ENCODE data around the gene GOLGA6A. TPM values are rescaled to one million over a fixed set of nuclear protein-coding genes. Genes with fewer than 3 reads are reported as not detected.

Gene GOLGA6A, protein sequence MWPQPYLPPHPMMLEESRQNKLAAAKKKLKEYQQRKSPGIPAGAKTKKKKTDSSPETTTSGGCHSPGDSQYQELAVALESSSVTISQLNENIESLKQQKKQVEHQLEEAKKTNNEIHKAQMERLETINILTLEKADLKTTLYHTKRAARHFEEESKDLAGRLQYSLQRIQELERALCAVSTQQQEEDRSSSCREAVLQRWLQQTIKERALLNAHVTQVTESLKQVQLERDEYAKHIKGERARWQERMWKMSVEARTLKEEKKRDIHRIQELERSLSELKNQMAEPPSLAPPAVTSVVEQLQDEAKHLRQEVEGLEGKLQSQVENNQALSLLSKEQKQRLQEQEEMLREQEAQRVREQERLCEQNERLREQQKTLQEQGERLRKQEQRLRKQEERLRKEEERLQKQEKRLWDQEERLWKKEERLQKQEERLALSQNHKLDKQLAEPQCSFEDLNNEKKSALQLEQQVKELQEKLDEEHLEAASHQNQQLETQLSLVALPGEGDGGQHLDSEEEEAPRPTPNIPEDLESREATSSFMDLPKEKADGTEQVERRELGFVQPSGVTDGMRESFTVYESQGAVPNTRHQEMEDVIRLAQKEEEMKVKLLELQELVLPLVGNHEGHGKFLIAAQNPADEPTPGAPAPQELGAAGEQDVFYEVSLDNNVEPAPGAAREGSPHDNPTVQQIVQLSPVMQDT
- not detected in 2 replicates for total RNA-seq

DNA sequence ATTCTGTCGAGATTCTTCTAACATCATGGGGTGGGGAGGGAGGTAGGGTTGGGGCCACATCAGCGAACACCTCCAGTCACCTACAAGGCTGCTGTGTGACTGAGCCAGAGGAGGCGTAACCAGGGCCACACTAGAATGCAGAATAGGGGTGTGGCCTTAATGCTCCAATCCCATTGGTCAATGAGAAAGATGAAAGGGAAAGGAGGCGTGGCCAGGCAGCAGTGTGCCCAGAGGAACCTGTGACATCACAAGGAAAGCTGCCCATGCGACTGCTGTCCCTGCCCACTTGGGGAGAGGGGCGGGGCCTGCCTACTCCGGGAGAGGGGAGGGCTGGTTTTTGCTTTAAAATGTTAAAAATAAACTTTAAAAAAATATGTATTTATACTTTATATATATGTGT is at the start of gene GOLGA6A:
GOLGA6A (minus strand) TSS at position 101 of the 400 bp plus-strand sequence; CDS start at position 60, 41 bp downstream.

DNA sequence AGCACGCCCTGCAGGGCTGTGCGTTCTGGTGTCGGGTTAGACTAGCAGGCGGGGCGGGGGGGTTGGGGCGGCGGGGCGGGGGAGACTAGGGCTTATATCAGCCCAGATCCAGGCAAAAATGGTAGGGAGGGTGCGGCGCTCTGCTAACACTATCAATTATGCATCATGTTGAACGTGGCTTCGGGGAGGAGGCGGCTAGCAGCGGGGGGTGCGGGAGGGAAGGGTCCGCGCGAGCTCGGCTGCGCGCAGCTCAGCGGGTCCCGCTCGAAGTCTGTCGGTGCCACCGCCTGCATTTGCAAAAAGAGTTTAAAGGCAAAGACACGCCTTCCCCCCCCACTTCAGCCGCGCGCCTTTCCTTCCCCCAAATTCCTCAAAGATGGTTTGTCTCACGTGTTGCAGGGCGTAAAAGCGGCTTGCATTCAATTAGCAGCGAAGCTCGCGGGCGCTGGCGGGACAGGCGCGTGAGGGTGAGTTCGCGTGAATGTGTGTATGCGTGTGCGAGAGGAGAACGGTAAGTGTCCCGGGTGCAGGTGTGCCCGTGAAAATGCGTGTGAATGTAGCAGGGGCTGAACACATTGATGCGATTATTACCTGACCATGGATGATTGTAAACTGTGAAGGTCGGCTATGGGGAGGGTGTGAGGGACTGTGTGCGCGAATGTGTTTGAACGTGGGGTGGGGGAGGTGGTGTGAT is 48.0 kb upstream of the GOLGA6A start, which contains the start of gene ISLR2:
ISLR2 (plus strand) TSS at position 432 of the 694 bp plus-strand sequence. CDS start 2,169 bp downstream, outside the sequence.

Other genes starting within 250 kb of the GOLGA6A start
- gene TBC1D21, start 209.0 kb downstream of the GOLGA6A start, total RNA-seq = not detected in 2 replicates
- 1.4 and 2.5 TPM in 2 replicates for gene LOXL1, start 156.1 kb downstream of the GOLGA6A start, total RNA-seq
- 13.9 and 18.3 TPM in 2 replicates for gene STOML1, start 90.3 kb downstream of the GOLGA6A start, total RNA-seq
- 127 and 139 TPM in 2 replicates for gene PML, start 87.8 kb downstream of the GOLGA6A start, total RNA-seq
- 0.13 TPM in 1 of 2 replicates, not detected in the other for gene ISLR2, start 48.0 kb upstream of the GOLGA6A start, total RNA-seq
- not detected in 2 replicates for gene ISLR, start 91.2 kb upstream of the GOLGA6A start, total RNA-seq
- 0.10 TPM in 1 of 2 replicates, not detected in the other for gene STRA6, start 120.2 kb upstream of the GOLGA6A start, total RNA-seq
- not detected in 2 replicates for gene CCDC33, start 153.8 kb upstream of the GOLGA6A start, total RNA-seq